CMK (cell line): ENCODE data around the gene PCED1B.

Source experiments
- DNase-seq: peaks from one replicate; pipeline ENCODE4 v3.0.0-alpha.2; 2010; ENCODE audit warnings: low read depth

Gene PCED1B

GRCh38 chr12:47120736-47121135 is 41.3 kb downstream of the PCED1B start:
- DNase-seq, result no peak

DNA sequence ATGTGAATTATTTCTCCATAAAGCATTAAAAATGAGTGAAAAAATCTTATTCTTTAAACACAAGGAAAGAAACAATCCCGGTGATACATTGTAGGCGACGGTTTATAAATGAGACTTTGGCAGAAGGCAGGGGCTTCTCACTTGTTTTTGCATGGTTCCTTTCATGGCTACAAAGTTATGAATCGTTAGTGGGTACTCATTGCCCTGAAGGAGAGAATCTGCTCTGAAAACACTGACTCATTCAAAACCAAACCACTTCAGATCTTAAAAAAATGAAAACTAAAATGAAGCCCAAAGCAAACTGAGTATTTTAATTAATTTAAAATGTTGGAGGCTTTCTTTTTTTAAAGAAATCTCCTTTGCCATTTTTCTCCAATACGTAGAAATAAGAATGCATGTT is 41.7 kb downstream of the PCED1B start:
- DNase-seq, result no peak

DNA sequence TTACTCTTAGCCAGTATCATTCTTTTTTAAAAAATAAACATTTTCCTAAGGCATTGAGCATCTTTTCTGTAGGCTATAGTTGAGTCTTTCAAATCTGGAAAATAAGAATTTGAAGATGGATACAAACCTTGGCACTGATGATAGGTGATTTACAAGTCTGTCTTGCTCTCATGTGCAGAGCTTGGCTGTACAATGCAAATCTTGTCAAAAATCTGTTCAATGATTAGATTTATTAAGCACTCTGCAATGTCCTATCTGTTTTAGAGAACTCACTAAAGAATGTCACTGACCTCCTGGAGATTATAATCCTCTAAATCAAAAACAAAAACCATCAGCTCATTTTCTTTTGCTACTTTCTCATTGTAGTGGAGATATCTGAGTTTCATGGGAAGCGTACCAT is 43.2 kb downstream of the PCED1B start:
- no peak for DNase-seq

GRCh38 chr12:47123730-47124129 is 44.3 kb downstream of the PCED1B start:
- no peak for DNase-seq

DNA sequence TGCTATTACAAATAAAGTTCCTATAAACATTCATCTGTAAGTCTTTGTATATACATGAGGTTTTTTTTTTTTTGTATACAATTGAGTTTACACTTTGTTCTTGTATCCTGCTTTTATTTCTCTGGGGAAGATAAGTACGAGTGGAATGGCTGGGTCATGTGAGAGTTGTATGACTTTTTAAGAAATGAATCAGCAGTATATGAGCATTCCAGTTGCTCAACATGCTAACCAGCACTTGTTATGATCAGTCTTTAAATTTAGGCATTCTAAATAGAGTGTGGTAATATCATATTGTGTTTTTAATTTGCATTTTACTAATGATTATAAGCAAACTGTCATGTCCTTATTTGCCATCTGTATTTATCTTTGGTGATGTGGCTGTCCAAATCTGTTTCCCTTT is 45.0 kb downstream of the PCED1B start:
- no peak for DNase-seq

GRCh38 chr12:47126246-47126645 is 46.8 kb downstream of the PCED1B start:
- DNase-seq, result no peak

- DNase-seq, result no peak
Measured at GRCh38 chr12:47131011-47131410, 51.6 kb downstream of the PCED1B start.

DNA sequence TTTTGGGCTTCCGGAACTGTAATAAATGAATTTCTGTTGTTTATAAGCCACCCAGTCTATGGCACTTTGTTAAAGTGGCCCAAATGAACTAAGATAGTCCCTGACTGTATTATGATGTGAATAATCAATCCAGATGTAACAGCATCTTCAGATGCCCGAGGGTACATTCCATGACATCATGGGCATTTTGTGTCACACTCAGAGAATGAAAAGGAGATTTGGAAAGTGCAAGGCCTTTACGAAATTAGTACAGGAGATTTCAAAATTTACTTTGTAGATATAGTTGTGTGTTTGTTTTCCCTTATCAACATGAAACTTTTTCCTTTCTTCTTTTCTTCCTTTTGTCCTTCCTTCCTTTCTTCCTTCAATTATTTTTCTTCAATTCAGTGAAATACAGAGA is 54.6 kb downstream of the PCED1B start:
- no peak for DNase-seq

- DNase-seq, result no peak
Measured at GRCh38 chr12:47135578-47135977, 56.2 kb downstream of the PCED1B start.

GRCh38 chr12:47139000-47139681 is 59.7 kb downstream of the PCED1B start:
- no peak for DNase-seq

DNA sequence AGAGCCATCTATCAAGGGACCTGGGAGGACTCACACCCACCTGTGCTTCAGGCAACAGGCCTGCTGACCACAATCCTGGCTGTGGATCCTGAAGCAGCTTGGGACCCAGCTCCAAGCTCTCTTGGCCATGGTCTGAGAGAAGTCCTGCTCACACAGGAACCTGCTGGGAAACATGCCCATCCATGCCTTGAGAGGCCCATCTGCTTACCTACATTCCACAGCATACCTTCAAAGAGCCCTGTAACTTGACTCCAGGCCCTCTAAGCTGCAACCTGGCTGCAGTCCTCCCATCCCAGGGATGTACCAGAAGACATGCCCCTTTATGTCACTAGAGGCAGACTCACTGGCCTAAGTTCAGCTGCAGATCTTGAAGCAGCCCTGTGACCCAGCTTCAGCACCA is 62.0 kb downstream of the PCED1B start:
- no peak for DNase-seq

DNA sequence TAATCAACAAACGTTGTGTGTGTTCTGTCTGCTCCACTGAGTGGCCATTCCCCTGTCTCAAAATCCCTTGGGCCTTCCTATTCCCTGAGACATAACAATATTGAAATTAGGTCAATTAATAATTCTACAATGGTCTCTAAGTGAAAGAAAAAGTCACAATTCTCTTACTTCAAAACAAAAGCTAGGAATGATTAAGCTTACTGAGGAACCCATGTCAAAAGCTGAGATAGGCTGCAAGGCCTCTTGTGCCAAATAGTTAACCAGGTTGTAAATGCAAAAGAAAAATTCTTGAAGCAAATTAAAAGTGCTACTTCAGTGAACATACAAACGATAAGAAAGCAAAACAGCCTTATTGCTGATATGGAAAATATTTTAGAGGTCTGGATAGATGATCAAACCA is 65.3 kb downstream of the PCED1B start:
- DNase-seq, result no peak

- no peak for DNase-seq
Measured at GRCh38 chr12:47145188-47145587, 65.8 kb downstream of the PCED1B start.

- DNase-seq, result no peak
Measured at GRCh38 chr12:47147739-47148138, 68.3 kb downstream of the PCED1B start.

- DNase-seq, result no peak
Measured at GRCh38 chr12:47149146-47149545, 69.7 kb downstream of the PCED1B start.

DNA sequence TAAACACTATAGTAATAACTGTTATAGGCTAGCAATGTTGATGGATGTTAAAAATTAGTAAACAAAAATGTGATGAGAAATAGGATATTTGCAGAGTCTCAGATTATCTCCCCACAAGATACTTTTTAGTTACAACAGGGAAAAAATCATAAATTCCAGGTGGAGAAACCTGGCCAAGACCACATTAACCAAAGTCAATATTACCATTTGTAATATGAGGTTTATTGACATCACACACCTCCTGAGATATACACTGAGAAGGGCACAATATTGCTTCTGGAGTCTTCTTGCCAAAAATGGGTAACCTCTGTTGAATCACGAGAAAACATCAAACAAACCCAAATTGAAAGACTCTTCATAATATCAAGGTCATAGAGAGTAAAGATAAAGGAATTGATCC is 72.7 kb downstream of the PCED1B start:
- no peak for DNase-seq

DNA sequence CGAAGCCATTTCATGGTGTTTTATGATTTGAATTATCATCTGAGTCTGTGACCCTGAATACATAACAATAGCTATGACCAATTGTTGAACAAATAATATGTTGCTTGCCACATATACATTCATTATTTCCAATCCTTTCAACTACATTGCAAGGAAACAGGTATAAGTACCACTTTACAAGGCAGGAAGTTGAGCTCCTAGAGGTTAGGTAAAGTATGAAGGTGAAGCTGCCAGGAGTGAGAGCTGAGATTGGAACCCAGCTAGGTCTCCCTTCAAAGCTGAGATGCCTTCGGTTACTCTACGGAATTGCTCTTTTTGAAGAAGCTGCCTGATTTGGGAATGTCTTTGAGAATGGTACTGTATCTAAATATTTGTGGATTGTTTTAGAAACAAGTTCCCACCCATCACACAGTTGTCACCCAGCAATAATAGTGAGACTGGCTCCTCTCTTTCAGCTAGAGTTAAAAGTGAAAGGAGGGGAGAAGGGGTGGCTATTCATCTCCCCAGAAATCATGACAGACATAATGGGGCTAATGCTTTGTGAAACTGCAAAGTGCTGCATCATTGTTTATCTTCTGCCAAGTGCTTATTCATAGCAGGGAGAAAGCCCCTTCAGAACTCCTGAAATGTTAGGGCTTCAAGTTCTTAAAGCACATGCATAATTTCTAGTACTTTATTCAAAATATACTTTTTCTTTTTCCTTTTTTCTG is 76.2 kb downstream of the PCED1B start:
- DNase-seq, result no peak

DNA sequence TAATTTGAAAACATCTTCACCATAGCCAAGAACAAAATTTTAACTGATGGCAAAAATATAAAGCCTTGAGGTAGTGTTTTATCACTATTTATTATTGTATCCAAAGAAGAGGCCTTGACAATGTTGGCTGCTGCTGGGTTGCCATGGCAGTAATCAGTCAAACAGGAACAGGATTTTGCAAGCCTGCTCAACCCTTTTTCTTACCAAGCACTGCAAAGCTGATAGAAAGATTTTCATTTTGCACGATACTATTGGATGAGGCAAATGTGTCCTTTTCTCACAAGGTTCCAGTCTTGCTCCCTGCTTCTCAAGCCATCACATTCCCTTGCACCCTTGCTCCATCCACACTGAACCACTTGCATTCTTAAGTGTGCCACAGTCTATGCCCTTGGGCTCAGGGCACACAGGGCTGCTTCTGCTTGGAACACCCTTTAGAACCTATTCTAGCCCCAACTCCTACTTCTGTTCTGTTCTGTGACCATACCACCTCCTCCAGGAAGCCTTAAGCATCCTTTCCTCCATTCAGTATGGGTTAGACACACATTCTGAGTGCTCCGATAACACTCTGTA is 76.8 kb downstream of the PCED1B start:
- DNase-seq, result no peak

DNA sequence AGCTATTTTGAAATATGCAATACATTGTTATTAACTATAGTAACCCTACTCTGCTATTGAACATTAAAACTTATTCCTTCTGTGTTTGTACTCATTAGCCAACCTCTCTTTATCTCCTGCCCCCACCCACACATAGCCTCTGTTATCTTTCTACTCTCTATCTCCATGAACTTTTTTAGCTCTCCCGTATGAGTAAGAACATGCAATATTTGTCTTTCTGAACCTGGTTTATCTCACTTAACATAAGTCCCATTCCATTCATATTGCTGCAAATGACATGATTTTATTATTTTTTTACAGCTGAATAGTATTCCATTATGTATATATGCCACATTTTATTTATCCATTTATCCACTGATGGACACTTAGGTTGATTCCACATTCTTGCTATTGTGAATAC is 79.4 kb downstream of the PCED1B start:
- no peak for DNase-seq

DNA sequence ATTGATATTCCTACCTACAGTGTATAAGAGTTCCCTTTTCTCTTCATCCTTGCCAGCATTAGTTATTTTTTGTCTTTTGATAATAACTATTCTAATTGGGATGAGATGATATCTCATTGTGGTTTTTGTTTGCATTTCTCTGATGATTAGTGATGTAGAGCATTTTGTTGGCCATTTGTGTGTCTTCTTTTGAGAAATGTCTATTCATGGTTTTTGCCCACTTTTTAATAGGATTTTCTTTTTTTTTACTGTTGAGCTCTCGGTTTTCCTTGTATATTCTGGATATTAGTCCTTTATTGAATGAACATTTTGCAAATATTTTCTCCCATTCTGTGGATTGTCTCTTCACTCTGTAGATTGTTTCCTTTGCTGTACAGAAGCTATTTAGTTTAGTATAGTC is 79.9 kb downstream of the PCED1B start:
- no peak for DNase-seq

GRCh38 chr12:47160316-47161244 is 81.2 kb downstream of the PCED1B start:
- no peak for DNase-seq

DNA sequence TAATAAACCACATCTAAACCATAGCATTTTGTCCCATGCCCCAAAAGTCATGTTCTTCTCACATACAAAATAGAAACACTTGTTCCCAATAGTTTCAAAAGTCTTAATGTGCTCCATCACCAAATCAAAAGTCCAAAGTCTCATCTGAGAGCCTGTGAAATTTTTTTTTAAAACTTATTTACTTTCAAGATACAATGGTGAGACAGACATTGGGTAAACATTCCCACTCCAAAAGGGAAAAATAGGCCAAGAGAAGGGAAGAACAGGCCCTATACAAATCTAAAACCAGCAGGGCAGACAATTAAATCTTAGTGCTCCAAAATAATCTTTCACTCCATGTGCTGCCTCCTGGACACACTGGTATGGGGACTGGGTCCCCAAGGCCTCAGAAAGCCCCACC is 84.7 kb downstream of the PCED1B start:
- no peak for DNase-seq
